HCT116 (cell line): ENCODE measurements around the gene PPM1E. TPM values are rescaled to one million over a fixed set of nuclear protein-coding genes. Genes with fewer than 3 reads are reported as not detected.

ENCODE experiments used
- ATAC-seq: fragments of 200-7000 bp; cut with Tn5 transposase; 2 replicates; pipeline ENCODE4 v1.9.1; 2020; ENCODE audit warnings: mild to moderate bottlenecking, moderate library complexity
- BruUV-seq: library from RNA; stranded (reverse); fragments of 400-500 nt; replicated peaks from 2 replicates; lab custom pipeline; 2021; lab: Mats Ljungman, UMichigan
- CTCF ChIA-PET: fragments of 300-600 bp; sonication (Branson Sonifier 250); formaldehyde crosslinking; loops from one replicate; lab custom pipeline; 2021; ENCODE audit warnings: antibody characterized with exemption; lab: Charles Lee
- POLR2A ChIA-PET: fragments of 300-600, 350-600 bp; sonication (Branson Sonifier 250); formaldehyde crosslinking; loops from one replicate; lab custom pipeline; 2021; ENCODE audit warnings: antibody characterized with exemption; lab: Charles Lee
- RAD21 ChIA-PET, 2 experiments: fragments of 300-600 bp; sonication (Branson Sonifier 250); formaldehyde crosslinking; loops; one replicate each; lab custom pipeline; 2023; ENCODE audit warnings: low total read pairs in 2 of 2; ENCODE audit not compliant: uncharacterized antibody in 2 of 2, unreplicated experiment in 2 of 2, low non-redundant PET in 1 of 2; lab: Charles Lee
- DNase-seq: peaks from one replicate; pipeline ENCODE4 v3.0.0-alpha.2; 2010; ENCODE audit warnings: low read depth, low spot score
- H2AFZ ChIP-seq: fragments of 200-600 bp; shearing (Covaris generic), sonication (generic); 2 replicates; pipeline ENCODE4 v1.6.1; 2017; ENCODE audit warnings: low read depth, mixed run types, mixed read lengths, antibody characterized with exemption, low read length; ENCODE audit not compliant: poor library complexity, severe bottlenecking
- H3K27ac ChIP-seq: 2 replicates; pipeline ENCODE4 v1.5.1; 2012; ENCODE audit warnings: low read depth, low read length
- H3K27me3 ChIP-seq: fragments of 200-600 bp; sonication (generic); 2 replicates; pipeline ENCODE4 v1.6.1; 2016; ENCODE audit warnings: mixed run types, low read length, mixed read lengths; ENCODE audit not compliant: insufficient read depth
- H3K36me3 ChIP-seq, 2 experiments: fragments of 200-500 bp in 1 of 2; fragments of 200-600 bp in 1 of 2; sonication (Bioruptor generic) in 1 of 2; sonication (generic) in 1 of 2; 2 replicates each; pipeline versions ENCODE4 v1.5.1 to v1.6.1; 2014 to 2016; ENCODE audit warnings: low read length in 2 of 2, inconsistent platforms in 1 of 2, mixed read lengths in 1 of 2, mixed run types in 1 of 2; ENCODE audit not compliant: insufficient read depth in 2 of 2, control insufficient read depth in 1 of 2
- H3K4me1 ChIP-seq, 2 experiments: fragments of 200-600 bp in 1 of 2; sonication (generic) in 1 of 2; 2 replicates each; pipeline versions ENCODE4 v1.5.1 to v1.6.1; 2012 to 2017; ENCODE audit warnings: low read length in 2 of 2, inconsistent platforms in 1 of 2, mild to moderate bottlenecking in 1 of 2, mixed read lengths in 1 of 2, mixed run types in 1 of 2, moderate library complexity in 1 of 2; ENCODE audit not compliant: insufficient read depth in 2 of 2, control insufficient read depth in 1 of 2
- H3K4me2 ChIP-seq: fragments of 200-600 bp; sonication (generic); 2 replicates; pipeline ENCODE4 v1.6.1; 2017; ENCODE audit warnings: mixed run types, low read length, mixed read lengths
- H3K4me3 ChIP-seq, 2 experiments: fragments of 200-600 bp in 1 of 2; sonication (generic) in 1 of 2; replicated peaks in 1 of 2; 2 replicates each; pipeline ENCODE4 v1.5.1; 2011 to 2016; ENCODE audit warnings: low read length in 2 of 2, control low read depth in 1 of 2, low read depth in 1 of 2, mild to moderate bottlenecking in 1 of 2, mixed read lengths in 1 of 2, mixed run types in 1 of 2
- H3K79me2 ChIP-seq: fragments of 200-600 bp; sonication (generic); 2 replicates; pipeline ENCODE4 v1.6.1; 2017; ENCODE audit warnings: mild to moderate bottlenecking, mixed run types, low read length, moderate library complexity, mixed read lengths; ENCODE audit not compliant: insufficient read depth
- H3K9ac ChIP-seq: fragments of 200-600 bp; sonication (generic); 2 replicates; pipeline ENCODE4 v1.6.1; 2016; ENCODE audit warnings: low read length, mixed read lengths
- H3K9me2 ChIP-seq: fragments of 200-600 bp; sonication (generic), shearing (Covaris generic); 2 replicates; pipeline ENCODE4 v1.6.1; 2017; ENCODE audit warnings: mixed run types, mild to moderate bottlenecking, moderate library complexity; ENCODE audit not compliant: insufficient read depth
- H3K9me3 ChIP-seq, 2 experiments: fragments of 200-500 bp in 1 of 2; fragments of 200-600 bp in 1 of 2; sonication (Bioruptor generic) in 1 of 2; sonication (generic) in 1 of 2; 2 replicates each; pipeline ENCODE4 v1.6.1; 2014 to 2017; ENCODE audit warnings: low read length in 2 of 2, mixed read lengths in 2 of 2, inconsistent platforms in 1 of 2, low read depth in 1 of 2, mild to moderate bottlenecking in 1 of 2, mixed run types in 1 of 2, moderate library complexity in 1 of 2; ENCODE audit not compliant: control insufficient read depth in 1 of 2, insufficient read depth in 1 of 2
- H4K20me1 ChIP-seq: fragments of 200-600 bp; sonication (generic), shearing (Covaris generic); 2 replicates; pipeline ENCODE4 v1.6.1; 2017; ENCODE audit warnings: mixed run types, mild to moderate bottlenecking, moderate library complexity; ENCODE audit not compliant: insufficient read depth
- CBX3 ChIP-seq: IDR thresholded peaks from 2 replicates; pipeline ENCODE4 v1.6.1; 2012; ENCODE audit warnings: low read depth
- CEBPB ChIP-seq: IDR thresholded peaks from 2 replicates; pipeline ENCODE4 v1.6.1; 2012; ENCODE audit warnings: low read depth
- ELF1 ChIP-seq: IDR thresholded peaks from 2 replicates; pipeline ENCODE4 v1.6.1; 2012; ENCODE audit warnings: low read depth, borderline replicate concordance
- FOSL1 ChIP-seq: IDR thresholded peaks from 2 replicates; pipeline ENCODE4 v1.6.1; 2012; ENCODE audit warnings: low read depth
- POLR2A ChIP-seq: IDR thresholded peaks from 2 replicates; pipeline ENCODE4 v1.7.0; 2011; ENCODE audit warnings: borderline replicate concordance; ENCODE audit not compliant: insufficient read depth, insufficient read length; ENCODE audit errors: extremely low read depth
- SRF ChIP-seq: IDR thresholded peaks from 2 replicates; pipeline ENCODE4 v1.6.1; 2012; ENCODE audit warnings: low read depth
- ZBTB33 ChIP-seq: IDR thresholded peaks from 2 replicates; pipeline ENCODE4 v1.6.1; 2011; ENCODE audit warnings: mild to moderate bottlenecking, low read length, moderate library complexity; ENCODE audit not compliant: insufficient replicate concordance; ENCODE audit errors: extremely low read depth
- intact Hi-C: fragments of 100-400 bp; cut with micrococcal nuclease; formaldehyde crosslinking; loops from 2 replicates; pipeline ENCODE4 v1.10.0; 2022
- total RNA-seq: library from RNA; stranded (reverse); gene quantifications from one replicate; pipeline ENCODE4 v1.2.1, GENCODE V29; 2021; ENCODE audit not compliant: unreplicated experiment

The PPM1E gene
- total RNA-seq, 1 experiment from 2014 or later: 0.02 TPM

- H3K9ac ChIP-seq: no peak overlapping the region
- H3K79me2 ChIP-seq: no peaks in the 10 kb centered on the region
- DNase-seq (no peak), ATAC-seq (no peak)
- no peaks in the 10 kb centered on the region for H3K27me3 ChIP-seq
- no TSS peak for BruUV-seq
- RAD21 ChIA-PET: no interaction called here
- H3K9me2 ChIP-seq: no peaks in the 10 kb centered on the region
- POLR2A ChIA-PET: no interaction called here
- no peak overlapping the region for H3K27ac ChIP-seq
- H3K4me2 ChIP-seq: no peak overlapping the region
- intact Hi-C loops: no loop called here
- TF ChIP-seq CBX3 (peak; percentile 77), ZBTB33 (no peak)
- TF ChIP-seq, all 23 proteins: peak for 1
- Histone ChIP-seq H3K9me3 (peaks cover 4 to 5% of the 10 kb centered on the region in 2 experiments; a peak in 2 of 4 replicates), H3K36me3 (no peaks in the 10 kb centered on the region), H3K4me3 (no peak overlapping the region), H2AFZ (no peak overlapping the region), H3K4me1 (no peaks in the 10 kb centered on the region), H4K20me1 (no peaks in the 10 kb centered on the region)
- CTCF ChIA-PET: no interaction called here
Observed at GRCh38 chr17:58802188-58802587, 46.5 kb downstream of the PPM1E start.

DNA sequence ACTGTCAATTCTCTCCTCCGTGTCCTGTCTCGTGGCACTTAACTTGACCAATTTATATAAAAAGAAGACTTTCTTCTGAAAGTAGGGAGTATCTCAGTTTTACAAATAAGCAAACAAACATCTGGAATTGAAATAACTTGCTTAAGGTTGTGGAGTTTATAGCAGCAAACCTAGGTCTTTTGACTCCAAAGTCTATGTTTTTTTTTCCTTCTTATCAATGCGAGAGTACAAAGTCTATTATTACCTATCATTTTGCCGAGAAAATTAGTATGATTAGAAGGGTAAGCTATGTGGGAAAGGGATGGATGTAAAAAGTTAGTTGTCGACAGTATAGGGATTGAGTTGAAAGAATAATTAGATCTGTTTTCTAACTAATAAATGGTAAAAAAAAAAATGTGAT, 50.4 kb downstream of the PPM1E start:
- Histone ChIP-seq H3K27ac (no peak overlapping the region), H3K9me3 (peaks cover 4 to 5% of the 10 kb centered on the region in 2 experiments; a peak in 2 of 4 replicates), H3K36me3 (no peaks in the 10 kb centered on the region), H3K27me3 (no peaks in the 10 kb centered on the region), H3K9me2 (no peaks in the 10 kb centered on the region), H3K79me2 (no peaks in the 10 kb centered on the region), H3K4me1 (no peaks in the 10 kb centered on the region), H3K4me2 (no peak overlapping the region), H2AFZ (no peak overlapping the region), H3K9ac (no peak overlapping the region), H4K20me1 (no peaks in the 10 kb centered on the region), H3K4me3 (no peak overlapping the region)
- intact Hi-C loops: no loop called here
- DNase-seq: no peak
- ChIA-PET RAD21 (no interaction called here), CTCF (no interaction called here), POLR2A (no interaction called here)
- TF ChIP-seq FOSL1 (no peak), ELF1 (no peak), POLR2A (no peak), SRF (no peak), CEBPB (no peak)
- no peak for ATAC-seq
- no TSS peak for BruUV-seq
